ENCODE measurements around the gene MRTO4.
"Not testable (repeated sequence)": the region's sequence is repeated elsewhere in the genome, so short reads cannot be mapped to it uniquely, and the experiment has no call there.

GRCh38 chr1:19285366-19285765 lies 33.8 kb downstream of the MRTO4 start:
- TF ChIP-seq, protein P1, sequence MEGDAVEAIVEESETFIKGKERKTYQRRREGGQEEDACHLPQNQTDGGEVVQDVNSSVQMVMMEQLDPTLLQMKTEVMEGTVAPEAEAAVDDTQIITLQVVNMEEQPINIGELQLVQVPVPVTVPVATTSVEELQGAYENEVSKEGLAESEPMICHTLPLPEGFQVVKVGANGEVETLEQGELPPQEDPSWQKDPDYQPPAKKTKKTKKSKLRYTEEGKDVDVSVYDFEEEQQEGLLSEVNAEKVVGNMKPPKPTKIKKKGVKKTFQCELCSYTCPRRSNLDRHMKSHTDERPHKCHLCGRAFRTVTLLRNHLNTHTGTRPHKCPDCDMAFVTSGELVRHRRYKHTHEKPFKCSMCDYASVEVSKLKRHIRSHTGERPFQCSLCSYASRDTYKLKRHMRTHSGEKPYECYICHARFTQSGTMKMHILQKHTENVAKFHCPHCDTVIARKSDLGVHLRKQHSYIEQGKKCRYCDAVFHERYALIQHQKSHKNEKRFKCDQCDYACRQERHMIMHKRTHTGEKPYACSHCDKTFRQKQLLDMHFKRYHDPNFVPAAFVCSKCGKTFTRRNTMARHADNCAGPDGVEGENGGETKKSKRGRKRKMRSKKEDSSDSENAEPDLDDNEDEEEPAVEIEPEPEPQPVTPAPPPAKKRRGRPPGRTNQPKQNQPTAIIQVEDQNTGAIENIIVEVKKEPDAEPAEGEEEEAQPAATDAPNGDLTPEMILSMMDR (IDR thresholded peaks at IDR 0.05) = not testable (repeated sequence)
- TF ChIP-seq EP300 (IDR thresholded peaks at IDR 0.05); POLR2AphosphoS5 (IDR thresholded peaks at IDR 0.05); POLR2A (IDR thresholded peaks at IDR 0.05; ENCODE audit: low read depth): not testable (repeated sequence)
